ENCODE measurements around the gene CDHR5.

DNA sequence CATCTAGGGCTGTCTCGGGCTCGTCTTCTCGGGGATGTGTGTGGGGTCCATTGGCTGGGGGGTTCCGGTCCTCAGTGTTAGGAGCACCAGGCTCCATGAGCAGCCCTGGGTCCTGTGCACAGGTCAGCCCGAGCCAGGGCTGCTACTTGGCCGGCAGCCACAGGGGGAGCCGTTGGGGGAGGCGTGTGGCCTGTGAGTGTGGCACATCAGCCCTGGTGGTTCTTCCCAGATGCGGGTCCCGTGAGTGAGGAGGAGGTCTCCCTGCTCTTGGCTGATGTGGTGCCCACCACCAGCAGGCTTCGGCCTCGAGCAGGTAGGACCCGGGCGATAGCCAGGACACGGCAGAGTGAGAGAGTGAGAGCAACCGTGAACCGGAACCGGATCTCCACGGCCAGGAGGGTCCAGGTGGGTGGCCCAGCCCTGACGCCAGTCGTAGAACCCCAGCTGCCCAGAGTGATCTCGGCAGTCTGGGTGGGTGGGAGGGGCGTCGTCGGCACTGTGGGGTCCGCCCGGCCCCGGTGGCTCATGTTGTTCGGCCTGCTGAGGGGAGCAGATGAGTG, 27.5 kb downstream of the CDHR5 start:
- TF ChIP-seq, protein P1, sequence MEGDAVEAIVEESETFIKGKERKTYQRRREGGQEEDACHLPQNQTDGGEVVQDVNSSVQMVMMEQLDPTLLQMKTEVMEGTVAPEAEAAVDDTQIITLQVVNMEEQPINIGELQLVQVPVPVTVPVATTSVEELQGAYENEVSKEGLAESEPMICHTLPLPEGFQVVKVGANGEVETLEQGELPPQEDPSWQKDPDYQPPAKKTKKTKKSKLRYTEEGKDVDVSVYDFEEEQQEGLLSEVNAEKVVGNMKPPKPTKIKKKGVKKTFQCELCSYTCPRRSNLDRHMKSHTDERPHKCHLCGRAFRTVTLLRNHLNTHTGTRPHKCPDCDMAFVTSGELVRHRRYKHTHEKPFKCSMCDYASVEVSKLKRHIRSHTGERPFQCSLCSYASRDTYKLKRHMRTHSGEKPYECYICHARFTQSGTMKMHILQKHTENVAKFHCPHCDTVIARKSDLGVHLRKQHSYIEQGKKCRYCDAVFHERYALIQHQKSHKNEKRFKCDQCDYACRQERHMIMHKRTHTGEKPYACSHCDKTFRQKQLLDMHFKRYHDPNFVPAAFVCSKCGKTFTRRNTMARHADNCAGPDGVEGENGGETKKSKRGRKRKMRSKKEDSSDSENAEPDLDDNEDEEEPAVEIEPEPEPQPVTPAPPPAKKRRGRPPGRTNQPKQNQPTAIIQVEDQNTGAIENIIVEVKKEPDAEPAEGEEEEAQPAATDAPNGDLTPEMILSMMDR (IDR thresholded peaks at IDR 0.05; ENCODE audit: borderline replicate concordance, extremely low read depth, low read length, poor library complexity, severe bottlenecking): peak; percentile 44
- TF ChIP-seq EZH2 (IDR thresholded peaks at IDR 0.05; ENCODE audit: borderline replicate concordance, low read depth, low read length, severe bottlenecking): no peak
